ENCODE measurements around the gene ST6GALNAC6.
A peak's percentile ranks its signal among the peaks of the same experiment; 100 is the strongest.
"Not testable (repeated sequence)": the region's sequence is repeated elsewhere in the genome, so short reads cannot be mapped to it uniquely, and the experiment has no call there.

The ST6GALNAC6 gene

GRCh38 chr9:127875306-127875966 is 24.0 kb downstream of the ST6GALNAC6 start:
- DNase-seq (ENCODE audit: low spot score): no peak
- no peak for FAIRE-seq

GRCh38 chr9:127874301-127875221 is 24.8 kb downstream of the ST6GALNAC6 start:
- FAIRE-seq: no peak
- no peak for DNase-seq (ENCODE audit: low spot score)

- no peak for DNase-seq (ENCODE audit: low spot score)
- FAIRE-seq: no peak
Observed at GRCh38 chr9:127873886-127874285, 25.5 kb downstream of the ST6GALNAC6 start.

GRCh38 chr9:127873223-127873691 is 26.1 kb downstream of the ST6GALNAC6 start:
- FAIRE-seq: no peak
- DNase-seq (ENCODE audit: low spot score): no peak

- FAIRE-seq (no peak), DNase-seq (ENCODE audit: low spot score) (no peak)
Observed at GRCh38 chr9:127872369-127873222, 26.8 kb downstream of the ST6GALNAC6 start.

GRCh38 chr9:127871531-127871930 is 27.9 kb downstream of the ST6GALNAC6 start:
- no peak for FAIRE-seq
- no peak for DNase-seq (ENCODE audit: low spot score)

- peak; percentile 35 for FAIRE-seq
- no peak for DNase-seq (ENCODE audit: low spot score)
Observed at GRCh38 chr9:127870887-127871286, 28.5 kb downstream of the ST6GALNAC6 start.

- DNase-seq (ENCODE audit: low spot score); FAIRE-seq: not testable (repeated sequence)
Observed at GRCh38 chr9:127870153-127870491, 29.3 kb downstream of the ST6GALNAC6 start.

- peak; percentile 92 for DNase-seq (ENCODE audit: low spot score)
- no peak for FAIRE-seq
Observed at GRCh38 chr9:127869310-127870152, 29.9 kb downstream of the ST6GALNAC6 start.

- no peak for FAIRE-seq
Observed at GRCh38 chr9:127868278-127868902, 31.0 kb downstream of the ST6GALNAC6 start.

GRCh38 chr9:127867356-127868277 is 31.8 kb downstream of the ST6GALNAC6 start:
- no peak for DNase-seq (ENCODE audit: low spot score)
- FAIRE-seq: no peak

More at GRCh38 chr9:127868278-127868902, 31.0 kb downstream of the ST6GALNAC6 start:
- no peak for DNase-seq (ENCODE audit: low spot score)

- DNase-seq (ENCODE audit: low spot score) (no peak), FAIRE-seq (no peak)
Observed at GRCh38 chr9:127866535-127866934, 32.9 kb downstream of the ST6GALNAC6 start.

GRCh38 chr9:127865645-127866464 is 33.5 kb downstream of the ST6GALNAC6 start:
- FAIRE-seq: no peak
- DNase-seq (ENCODE audit: low spot score): no peak

- DNase-seq (ENCODE audit: low spot score): no peak
- no peak for FAIRE-seq
Observed at GRCh38 chr9:127863191-127863621, 36.2 kb downstream of the ST6GALNAC6 start.

- no peak for FAIRE-seq
Observed at GRCh38 chr9:127862075-127863011, 37.1 kb downstream of the ST6GALNAC6 start.

GRCh38 chr9:127860779-127861178 is 38.6 kb downstream of the ST6GALNAC6 start:
- FAIRE-seq (no peak), DNase-seq (ENCODE audit: low spot score) (no peak)

More at GRCh38 chr9:127862075-127863011, 37.1 kb downstream of the ST6GALNAC6 start:
- DNase-seq (ENCODE audit: low spot score): no peak

GRCh38 chr9:127860260-127860659 is 39.1 kb downstream of the ST6GALNAC6 start:
- no peak for FAIRE-seq
- DNase-seq (ENCODE audit: low spot score): no peak
